GM23338 (cell line): ENCODE measurements around the gene LSM3. TPM values are rescaled to one million over a fixed set of nuclear protein-coding genes. Genes with fewer than 3 reads are reported as not detected.

Experiments
- ATAC-seq: fragments of 200-7000 bp; cut with Tn5 transposase; 3 replicates; pipeline ENCODE4 v1.9.1; 2020
- DNase-seq: peaks from one replicate; pipeline ENCODE4 v3.0.0-alpha.2; 2015; ENCODE audit warnings: low spot score
- H2AFZ ChIP-seq: fragments of 200-600 bp; sonication (generic); 2 replicates; pipeline ENCODE4 v1.8.0; 2016; ENCODE audit warnings: antibody characterized with exemption, mild to moderate bottlenecking, moderate library complexity
- H3F3A ChIP-seq: fragments of 200-600 bp; sonication (generic); replicated peaks from 2 replicates; pipeline ENCODE4 v1.8.0; 2017; ENCODE audit warnings: antibody characterized with exemption, mixed run types, low read depth
- H3K27ac ChIP-seq: fragments of 200-600 bp; sonication (generic); 2 replicates; pipeline ENCODE4 v1.6.1; 2016; ENCODE audit warnings: low read depth
- H3K27me3 ChIP-seq: fragments of 200-600 bp; sonication (generic); 2 replicates; pipeline ENCODE4 v1.8.0; 2016; ENCODE audit warnings: mild to moderate bottlenecking, mixed run types, moderate library complexity; ENCODE audit not compliant: insufficient read depth
- H3K36me3 ChIP-seq: fragments of 200-600 bp; sonication (generic); 2 replicates; pipeline ENCODE4 v1.8.0; 2016; ENCODE audit warnings: mild to moderate bottlenecking; ENCODE audit not compliant: insufficient read depth
- H3K4me1 ChIP-seq: fragments of 200-600 bp; sonication (generic); 2 replicates; pipeline ENCODE4 v1.8.0; 2016; ENCODE audit warnings: mild to moderate bottlenecking, moderate library complexity; ENCODE audit not compliant: insufficient read depth
- H3K4me2 ChIP-seq: fragments of 200-600 bp; sonication (generic); 2 replicates; pipeline ENCODE4 v1.7.1; 2017; ENCODE audit warnings: mixed run types
- H3K4me3 ChIP-seq: fragments of 200-600 bp; sonication (generic); 2 replicates; pipeline ENCODE4 v1.6.1; 2016; ENCODE audit warnings: mixed run types
- H3K79me2 ChIP-seq: fragments of 200-600 bp; sonication (generic); replicated peaks from 2 replicates; pipeline ENCODE4 v1.8.0; 2017; ENCODE audit warnings: mild to moderate bottlenecking; ENCODE audit not compliant: insufficient read depth
- H3K9me2 ChIP-seq: fragments of 200-600 bp; sonication (generic); 2 replicates; pipeline ENCODE4 v1.8.0; 2017; ENCODE audit not compliant: insufficient read depth
- H4K20me1 ChIP-seq: fragments of 200-600 bp; sonication (generic); replicated peaks from 2 replicates; pipeline ENCODE4 v1.8.0; 2017; ENCODE audit warnings: mild to moderate bottlenecking; ENCODE audit not compliant: insufficient read depth
- H3K27ac Mint-ChIP-seq: 2 replicates; pipeline ENCODE4 v1.8.0; 2020; ENCODE audit warnings: inconsistent platforms, mild to moderate bottlenecking, moderate library complexity, mixed read lengths
- H3K27me3 Mint-ChIP-seq: 3 replicates; pipeline ENCODE4 v1.8.0; 2022; ENCODE audit warnings: low read depth, mild to moderate bottlenecking, moderate library complexity, mixed read lengths, inconsistent platforms; ENCODE audit not compliant: insufficient read depth, poor library complexity
- H3K36me3 Mint-ChIP-seq: 3 replicates; pipeline ENCODE4 v1.8.0; 2021; ENCODE audit warnings: low read depth, mild to moderate bottlenecking, inconsistent platforms, moderate library complexity, mixed read lengths
- H3K4me1 Mint-ChIP-seq: 3 replicates; pipeline ENCODE4 v1.8.0; 2020; ENCODE audit warnings: mild to moderate bottlenecking, inconsistent platforms, mixed read lengths
- H3K4me3 Mint-ChIP-seq: 3 replicates; pipeline ENCODE4 v1.8.0; 2021; ENCODE audit warnings: moderate library complexity, mild to moderate bottlenecking, inconsistent platforms, mixed read lengths
- H3K9me3 Mint-ChIP-seq: 3 replicates; pipeline ENCODE4 v1.8.0; 2020; ENCODE audit warnings: moderate library complexity, mild to moderate bottlenecking, inconsistent platforms, mixed read lengths
- CTCF ChIP-seq, 2 experiments: fragments of 200-600 bp in 1 of 2; sonication (generic) in 1 of 2; conservative IDR thresholded peaks; 2 replicates each; pipeline versions ENCODE4 v1.5.1 to v1.6.1; 2016 to 2017; ENCODE audit warnings: antibody characterized with exemption in 2 of 2, low read depth in 2 of 2, mild to moderate bottlenecking in 2 of 2, moderate library complexity in 1 of 2
- ETS1 ChIP-seq: IDR thresholded peaks from 2 replicates; pipeline ENCODE4 v1.6.1; 2016; ENCODE audit warnings: antibody characterized with exemption
- EZH2phosphoT487 ChIP-seq: fragments of 200-600 bp; sonication (generic); IDR thresholded peaks from one replicate; pipeline ENCODE4 v1.8.1; 2018; ENCODE audit warnings: antibody characterized with exemption; ENCODE audit not compliant: unreplicated experiment
- NANOG ChIP-seq: IDR thresholded peaks from 2 replicates; pipeline ENCODE4 v1.6.1; 2016; ENCODE audit warnings: antibody characterized with exemption, borderline replicate concordance
- POLR2AphosphoS5 ChIP-seq: IDR thresholded peaks from 2 replicates; pipeline ENCODE4 v1.6.1; 2016; ENCODE audit warnings: antibody characterized with exemption, low read depth
- REST ChIP-seq: IDR thresholded peaks from one replicate; pipeline ENCODE4 v1.6.1; 2018; ENCODE audit warnings: antibody characterized with exemption; ENCODE audit not compliant: unreplicated experiment
- ZNF114 ChIP-seq: fragments of 250-450 bp; sonication (Bioruptor Pico); IDR thresholded peaks from 2 replicates; pipeline ENCODE4 v1.5.0; 2020; ENCODE audit warnings: mild to moderate bottlenecking, moderate library complexity
- ZNF462 ChIP-seq: fragments of 250-450 bp; sonication (Bioruptor Pico); IDR thresholded peaks from 2 replicates; pipeline ENCODE4 v1.5.0; 2020; ENCODE audit warnings: mild to moderate bottlenecking, moderate library complexity
- polyA plus RNA-seq: library from polyadenylated mRNA; unstranded; fragments of >200 nt; fragmentation: Nextera tagmentation; extraction: Ambion mirVana; gene quantifications from 2 replicates; pipeline ENCODE4 v1.2.1, GENCODE V29; 2016
- total RNA-seq: library from RNA; depleted of rRNA; stranded (reverse); fragments of >200 nt; shearing (Covaris generic); gene quantifications from 2 replicates; pipeline ENCODE4 v1.2.3, GENCODE V29; 2014

The LSM3 gene
- total and polyA plus RNA-seq, 2 experiments from 2014 or later = 20.1 to 71.5 TPM

GRCh38 chr3:14218355-14218754 lies 39.7 kb downstream of the LSM3 start:
- H3K9me3 Mint-ChIP-seq = peaks cover 32% of the 10 kb centered on the region
- Histone ChIP-seq H3K27ac (no peak overlapping the region), H3K79me2 (no peaks in the 10 kb centered on the region), H3K4me3 (no peak overlapping the region), H2AFZ (no peak overlapping the region), H3K36me3 (no peaks in the 10 kb centered on the region; the same call in 1 of the 2 replicates), H3K27me3 (no peaks in the 10 kb centered on the region), H3F3A (no peaks in the 10 kb centered on the region), H3K4me1 (no peaks in the 10 kb centered on the region), H3K9me2 (0 out of 2 replicates have a peak, but pooled peaks cover 3% of the 10 kb centered on the region), H4K20me1 (no peaks in the 10 kb centered on the region), H3K4me2 (no peak overlapping the region)
- H3K27ac Mint-ChIP-seq = no peak overlapping the region
- DNase-seq (no peak), ATAC-seq (no peak)
- peaks cover 7% of the 10 kb centered on the region for H3K27me3 Mint-ChIP-seq
- peaks cover 5% of the 10 kb centered on the region; the same call in 2 of the 3 replicates for H3K4me1 Mint-ChIP-seq
- no peak overlapping the region for H3K4me3 Mint-ChIP-seq
- TF ChIP-seq EZH2phosphoT487 (no peak), ZNF462 (CRISPR knock-in tag) (no peak), ZNF114 (no peak), REST (no peak), ETS1 (no peak), CTCF (conservative IDR thresholded peaks at IDR 0.05; ENCODE audit: low read depth in 2 of 2) (no peak), NANOG (no peak), POLR2AphosphoS5 (no peak)
- H3K36me3 Mint-ChIP-seq = peaks cover 9% of the 10 kb centered on the region
